Breast epithelium (tissue), 4 donors: Measurements from ENCODE around the gene CHAC2. TPM values are rescaled to one million over a fixed set of nuclear protein-coding genes. Genes with fewer than 3 reads are reported as not detected.

Experiments
- DNase-seq, 2 donors: peaks; one replicate each; pipeline ENCODE4 v3.0.0-alpha.2; 2019; ENCODE audit warnings: low spot score in 2 of 2
- H3K27ac ChIP-seq, 2 donors: fragments of 200-600 bp; sonication (generic) in 1 of 2; one replicate each; pipeline ENCODE4 v1.5.1; 2016 to 2019; ENCODE audit warnings: mild to moderate bottlenecking in 1 of 2
- H3K27me3 ChIP-seq, 2 donors: fragments of 200-600 bp; sonication (generic) in 1 of 2; one replicate each; pipeline versions ENCODE4 v1.5.1 to v1.6.0; 2017 to 2019; ENCODE audit warnings: control low read depth in 1 of 2, mild to moderate bottlenecking in 1 of 2
- H3K36me3 ChIP-seq: fragments of 200-600 bp; one replicate; pipeline ENCODE4 v1.5.1; 2019
- H3K4me1 ChIP-seq, 2 donors: fragments of 200-600 bp; sonication (generic); one replicate each; pipeline ENCODE4 v1.5.1; 2016 to 2019; ENCODE audit warnings: control low read depth in 1 of 2
- H3K4me3 ChIP-seq, 3 donors: fragments of 200-600 bp; sonication (generic); 1 replicate in 2 of 3; 2 replicates in 1 of 3; pipeline ENCODE4 v1.5.1; 2016 to 2019; ENCODE audit warnings: mild to moderate bottlenecking in 3 of 3, moderate library complexity in 2 of 3
- H3K9me3 ChIP-seq, 2 donors: fragments of 200-600 bp; sonication (generic) in 1 of 2; one replicate each; pipeline ENCODE4 v1.5.1; 2016 to 2019; ENCODE audit warnings: control low read depth in 1 of 2
- POLR2A ChIP-seq: fragments of 450-650 bp; IDR thresholded peaks from one replicate; pipeline ENCODE4 v1.6.1; 2016; ENCODE audit warnings: antibody characterized with exemption, mild to moderate bottlenecking, moderate library complexity
- POLR2AphosphoS5 ChIP-seq, 3 donors: sonication (generic); formaldehyde crosslinking; IDR thresholded peaks; one replicate each; pipeline ENCODE4 v1.6.1; 2017; ENCODE audit warnings: antibody characterized with exemption in 3 of 3
- intact Hi-C: fragments of 100-400 bp; cut with DNase I; formaldehyde crosslinking; loops from one replicate; pipeline ENCODE4 v1.15.1; 2023; ENCODE audit warnings: low total_unique reads
- total RNA-seq, 3 donors: library from RNA; depleted of rRNA; stranded (reverse); fragments of >200 nt; gene quantifications; one replicate each; pipeline ENCODE4 v1.1.0, GENCODE V29; 2016
- TF ChIP-seq, protein P1 (sequence below), 3 donors: fragments of 450-650 bp; IDR thresholded peaks; one replicate each; pipeline ENCODE4 v1.5.1; 2016 to 2017; ENCODE audit warnings: antibody characterized with exemption in 3 of 3, mild to moderate bottlenecking in 3 of 3, moderate library complexity in 3 of 3

CHAC2 gene
- total RNA-seq, 3 donors from 2014 or later, result 1.2 to 5.1 (median 2.0) TPM

GRCh38 chr2:53793821-53794220 lies 26.2 kb downstream of the CHAC2 start:
- Histone ChIP-seq H3K4me1 (no peaks in the 10 kb centered on the region), H3K4me3 (no peak overlapping the region), H3K36me3 (no peaks in the 10 kb centered on the region), H3K27ac (no peak overlapping the region), H3K9me3 (no peaks in the 10 kb centered on the region), H3K27me3 (no peaks in the 10 kb centered on the region)
- intact Hi-C loops, result no loop called here
- TF ChIP-seq, protein P1, sequence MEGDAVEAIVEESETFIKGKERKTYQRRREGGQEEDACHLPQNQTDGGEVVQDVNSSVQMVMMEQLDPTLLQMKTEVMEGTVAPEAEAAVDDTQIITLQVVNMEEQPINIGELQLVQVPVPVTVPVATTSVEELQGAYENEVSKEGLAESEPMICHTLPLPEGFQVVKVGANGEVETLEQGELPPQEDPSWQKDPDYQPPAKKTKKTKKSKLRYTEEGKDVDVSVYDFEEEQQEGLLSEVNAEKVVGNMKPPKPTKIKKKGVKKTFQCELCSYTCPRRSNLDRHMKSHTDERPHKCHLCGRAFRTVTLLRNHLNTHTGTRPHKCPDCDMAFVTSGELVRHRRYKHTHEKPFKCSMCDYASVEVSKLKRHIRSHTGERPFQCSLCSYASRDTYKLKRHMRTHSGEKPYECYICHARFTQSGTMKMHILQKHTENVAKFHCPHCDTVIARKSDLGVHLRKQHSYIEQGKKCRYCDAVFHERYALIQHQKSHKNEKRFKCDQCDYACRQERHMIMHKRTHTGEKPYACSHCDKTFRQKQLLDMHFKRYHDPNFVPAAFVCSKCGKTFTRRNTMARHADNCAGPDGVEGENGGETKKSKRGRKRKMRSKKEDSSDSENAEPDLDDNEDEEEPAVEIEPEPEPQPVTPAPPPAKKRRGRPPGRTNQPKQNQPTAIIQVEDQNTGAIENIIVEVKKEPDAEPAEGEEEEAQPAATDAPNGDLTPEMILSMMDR (IDR thresholded peaks at IDR 0.05), result no peak
- no peak for TF ChIP-seq POLR2AphosphoS5 (IDR thresholded peaks at IDR 0.05)
- TF ChIP-seq POLR2A, result no peak
- no peak for DNase-seq

DNA sequence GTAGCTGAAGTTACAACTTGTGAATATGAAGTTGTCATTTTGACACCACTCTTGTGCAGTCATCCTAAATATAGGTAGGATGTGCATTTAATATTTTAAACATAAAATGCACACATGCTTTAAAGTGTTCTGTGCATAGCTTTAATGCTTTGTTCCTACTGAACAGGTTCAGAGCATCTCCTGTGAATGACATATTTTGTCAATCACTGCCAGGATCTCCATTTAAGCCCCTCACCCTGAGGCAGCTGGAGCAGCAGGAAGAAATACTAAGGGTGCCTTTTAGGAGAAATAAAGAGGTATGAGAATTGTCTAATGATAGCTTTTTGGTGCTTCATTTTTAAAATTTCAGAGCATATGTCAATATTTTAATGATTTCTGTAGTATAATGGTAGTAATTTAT lies 33.9 kb downstream of the CHAC2 start:
- intact Hi-C loops, result no loop called here
- no peaks in the 10 kb centered on the region for H3K9me3 ChIP-seq
- no peaks in the 10 kb centered on the region for H3K4me1 ChIP-seq
- H3K4me3 ChIP-seq, result no peak overlapping the region
- TF ChIP-seq, protein P1 (IDR thresholded peaks at IDR 0.05), result no peak
- TF ChIP-seq POLR2A (no peak), POLR2AphosphoS5 (IDR thresholded peaks at IDR 0.05) (no peak)
- no peak overlapping the region for H3K27ac ChIP-seq
- no peaks in the 10 kb centered on the region for H3K27me3 ChIP-seq
- no peak for DNase-seq
- no peaks in the 10 kb centered on the region for H3K36me3 ChIP-seq

GRCh38 chr2:53802617-53803151 lies 35.1 kb downstream of the CHAC2 start:
- Histone ChIP-seq H3K36me3 (peaks cover 4% of the 10 kb centered on the region), H3K27me3 (no peaks in the 10 kb centered on the region), H3K9me3 (no peaks in the 10 kb centered on the region), H3K4me1 (no peaks in the 10 kb centered on the region), H3K4me3 (no peak overlapping the region), H3K27ac (no peak overlapping the region)
- intact Hi-C loops, result no loop called here
- no peak for DNase-seq
- TF ChIP-seq POLR2A (no peak), POLR2AphosphoS5 (IDR thresholded peaks at IDR 0.05) (no peak)
- TF ChIP-seq, protein P1 (IDR thresholded peaks at IDR 0.05), result no peak

DNA sequence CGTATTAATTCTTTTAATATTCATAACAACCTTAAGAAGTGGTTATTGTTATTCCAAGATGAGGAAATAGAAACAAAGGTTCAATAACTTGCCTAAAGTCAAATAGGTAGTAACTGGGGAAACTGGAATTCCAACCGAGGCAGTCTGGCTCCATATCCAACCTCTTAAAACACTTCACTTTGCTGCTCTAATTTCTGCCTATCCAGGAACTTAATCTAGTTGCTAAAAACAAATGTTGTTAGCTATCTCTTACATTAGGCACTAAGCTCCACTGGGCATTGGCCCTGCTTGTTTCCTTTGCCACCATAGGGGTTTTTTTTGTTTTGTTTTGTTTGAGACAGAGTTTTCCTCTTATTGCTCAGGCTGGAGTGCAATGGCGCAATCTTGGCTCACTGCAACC lies 44.0 kb downstream of the CHAC2 start:
- no peak for DNase-seq
- peaks cover 9% of the 10 kb centered on the region for H3K36me3 ChIP-seq
- intact Hi-C loops, result no loop called here

DNA sequence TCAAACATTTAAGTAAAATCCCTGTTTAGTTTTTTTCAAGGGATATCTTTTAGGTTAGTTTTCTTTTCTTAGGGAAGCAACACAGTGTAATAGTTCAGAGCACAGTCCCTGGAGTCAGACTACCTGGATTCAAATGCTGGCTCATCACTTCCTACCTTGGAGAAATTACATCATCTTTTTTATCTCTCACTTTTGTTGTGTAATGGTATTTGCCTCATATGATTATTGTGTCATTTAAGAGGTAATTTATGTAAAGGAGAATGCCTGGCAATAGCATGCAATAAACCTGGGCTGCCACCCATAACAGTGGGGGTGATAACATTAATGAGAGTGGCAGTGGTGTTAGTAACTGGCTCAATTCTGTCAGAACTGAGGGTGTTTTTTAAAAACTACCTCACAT lies 45.5 kb downstream of the CHAC2 start:
- Histone ChIP-seq H3K4me1 (no peaks in the 10 kb centered on the region), H3K9me3 (no peaks in the 10 kb centered on the region), H3K27me3 (no peaks in the 10 kb centered on the region), H3K36me3 (peaks cover 12% of the 10 kb centered on the region), H3K27ac (no peak overlapping the region), H3K4me3 (no peak overlapping the region)
- no peak for DNase-seq
- intact Hi-C loops, result no loop called here
- no peak for TF ChIP-seq POLR2AphosphoS5 (IDR thresholded peaks at IDR 0.05)
- TF ChIP-seq POLR2A, result no peak
- TF ChIP-seq, protein P1 (IDR thresholded peaks at IDR 0.05), result no peak

More for the DNA sequence above, 44.0 kb downstream of the CHAC2 start:
- Histone ChIP-seq H3K27ac (no peak overlapping the region), H3K4me3 (no peak overlapping the region), H3K4me1 (no peaks in the 10 kb centered on the region), H3K9me3 (no peaks in the 10 kb centered on the region), H3K27me3 (no peaks in the 10 kb centered on the region)
- no peak for TF ChIP-seq POLR2A
- TF ChIP-seq POLR2AphosphoS5 (IDR thresholded peaks at IDR 0.05), result no peak
- TF ChIP-seq, protein P1 (IDR thresholded peaks at IDR 0.05), result no peak
